Measurements from ENCODE around the gene CPED1. TPM values are rescaled to one million over a fixed set of nuclear protein-coding genes. Genes with fewer than 3 reads are reported as not detected.

The CPED1 gene
- total RNA-seq, 3 donors from 2014 or later (not counting 1 experiment from before 2014, with no cell fraction given) = 0.50 to 1.3 (median 0.96) TPM

- no peak for ATAC-seq
- Histone ChIP-seq H3K27me3 (ENCODE audit: control insufficient read depth, insufficient read depth, low read length) (no peaks in the 10 kb centered on the region), H3K4me1 (ENCODE audit: control insufficient read depth, insufficient read depth, low read length) (no peaks in the 10 kb centered on the region), H3K4me3 (ENCODE audit: low read length) (no peak overlapping the region), H3K27ac (ENCODE audit: low read length) (no peak overlapping the region), H3K36me3 (ENCODE audit: control insufficient read depth, insufficient read depth, low read length) (no peaks in the 10 kb centered on the region), H3K9me3 (ENCODE audit: control insufficient read depth, insufficient read depth, low read length) (no peaks in the 10 kb centered on the region)
- TF ChIP-seq, protein P1, sequence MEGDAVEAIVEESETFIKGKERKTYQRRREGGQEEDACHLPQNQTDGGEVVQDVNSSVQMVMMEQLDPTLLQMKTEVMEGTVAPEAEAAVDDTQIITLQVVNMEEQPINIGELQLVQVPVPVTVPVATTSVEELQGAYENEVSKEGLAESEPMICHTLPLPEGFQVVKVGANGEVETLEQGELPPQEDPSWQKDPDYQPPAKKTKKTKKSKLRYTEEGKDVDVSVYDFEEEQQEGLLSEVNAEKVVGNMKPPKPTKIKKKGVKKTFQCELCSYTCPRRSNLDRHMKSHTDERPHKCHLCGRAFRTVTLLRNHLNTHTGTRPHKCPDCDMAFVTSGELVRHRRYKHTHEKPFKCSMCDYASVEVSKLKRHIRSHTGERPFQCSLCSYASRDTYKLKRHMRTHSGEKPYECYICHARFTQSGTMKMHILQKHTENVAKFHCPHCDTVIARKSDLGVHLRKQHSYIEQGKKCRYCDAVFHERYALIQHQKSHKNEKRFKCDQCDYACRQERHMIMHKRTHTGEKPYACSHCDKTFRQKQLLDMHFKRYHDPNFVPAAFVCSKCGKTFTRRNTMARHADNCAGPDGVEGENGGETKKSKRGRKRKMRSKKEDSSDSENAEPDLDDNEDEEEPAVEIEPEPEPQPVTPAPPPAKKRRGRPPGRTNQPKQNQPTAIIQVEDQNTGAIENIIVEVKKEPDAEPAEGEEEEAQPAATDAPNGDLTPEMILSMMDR (IDR thresholded peaks at IDR 0.05) = no peak
- 97% methylated on average over 3 of the region's 5 CpGs for WGBS (ENCODE audit: insufficient coverage)
- Mint-ChIP-seq H3K4me1 (peaks cover 6 to 14% of the 10 kb centered on the region in 2 donors), H3K36me3 (no peaks in the 10 kb centered on the region), H3K27ac (no peak overlapping the region), H3K9me3 (no peaks in the 10 kb centered on the region), H3K4me3 (no peak overlapping the region), H3K27me3 (ENCODE audit: low read depth in 2 of 2) (no peaks in the 10 kb centered on the region)
- intact Hi-C loops (cut with micrococcal nuclease) = no loop called here
- DNase-seq = no peak
Observed at GRCh38 chr7:121175826-121176225, 187.3 kb downstream of the CPED1 start.

GRCh38 chr7:121178452-121178851 lies 189.9 kb downstream of the CPED1 start:
- Histone ChIP-seq H3K4me1 (ENCODE audit: control insufficient read depth, insufficient read depth, low read length) (no peaks in the 10 kb centered on the region), H3K4me3 (ENCODE audit: low read length) (no peak overlapping the region), H3K36me3 (ENCODE audit: control insufficient read depth, insufficient read depth, low read length) (no peaks in the 10 kb centered on the region), H3K27ac (ENCODE audit: low read length) (peak overlapping the region; percentile 32), H3K9me3 (ENCODE audit: control insufficient read depth, insufficient read depth, low read length) (no peaks in the 10 kb centered on the region), H3K27me3 (ENCODE audit: control insufficient read depth, insufficient read depth, low read length) (no peaks in the 10 kb centered on the region)
- Mint-ChIP-seq H3K4me1 (peaks cover 6 to 14% of the 10 kb centered on the region in 2 donors), H3K27ac (no peak overlapping the region), H3K27me3 (ENCODE audit: low read depth in 2 of 2) (no peaks in the 10 kb centered on the region), H3K36me3 (no peaks in the 10 kb centered on the region), H3K9me3 (no peaks in the 10 kb centered on the region), H3K4me3 (no peak overlapping the region)
- TF ChIP-seq, protein P1 (IDR thresholded peaks at IDR 0.05) = no peak
- DNase-seq = no peak
- ATAC-seq = no peak
- whole genome bisulfite sequencing (ENCODE audit: insufficient coverage) = 87% methylated on average over 3 of the region's 3 CpGs
- intact Hi-C loops (cut with micrococcal nuclease) = no loop called here

GRCh38 chr7:121178869-121179497 lies 190.5 kb downstream of the CPED1 start:
- TF ChIP-seq, protein P1 (IDR thresholded peaks at IDR 0.05) = no peak
- H3K9me3 ChIP-seq (ENCODE audit: control insufficient read depth, insufficient read depth, low read length) = no peaks in the 10 kb centered on the region
- no peak overlapping the region for H3K4me3 ChIP-seq (ENCODE audit: low read length)
- Mint-ChIP-seq H3K27me3 (ENCODE audit: low read depth in 2 of 2) (no peaks in the 10 kb centered on the region), H3K9me3 (no peaks in the 10 kb centered on the region), H3K4me3 (no peak overlapping the region), H3K27ac (no peak overlapping the region), H3K36me3 (no peaks in the 10 kb centered on the region), H3K4me1 (peaks cover 6 to 14% of the 10 kb centered on the region in 2 donors)
- ATAC-seq = no peak
- no peaks in the 10 kb centered on the region for H3K36me3 ChIP-seq (ENCODE audit: control insufficient read depth, insufficient read depth, low read length)
- intact Hi-C loops (cut with micrococcal nuclease) = no loop called here
- no peaks in the 10 kb centered on the region for H3K27me3 ChIP-seq (ENCODE audit: control insufficient read depth, insufficient read depth, low read length)
- DNase-seq = no peak
- H3K27ac ChIP-seq (ENCODE audit: low read length) = peak overlapping the region; percentile 32
- H3K4me1 ChIP-seq (ENCODE audit: control insufficient read depth, insufficient read depth, low read length) = no peaks in the 10 kb centered on the region
- WGBS (ENCODE audit: insufficient coverage) = 64% methylated on average over 2 of the region's 2 CpGs

Data from natural killer cell (primary cell).